IMR-90 (cell line): ENCODE measurements around the gene VDAC2. TPM values are rescaled to one million over a fixed set of nuclear protein-coding genes. Genes with fewer than 3 reads are reported as not detected.

Experiments used
- ATAC-seq: fragments of 200-7000 bp; cut with Tn5 transposase; 2 replicates; pipeline ENCODE4 v1.9.1; 2020; ENCODE audit warnings: low read depth, mild to moderate bottlenecking, moderate library complexity
- BruUV-seq: library from RNA; stranded (reverse); fragments of 400-500 nt; replicated peaks from 2 replicates; lab custom pipeline; 2021; lab: Mats Ljungman, UMichigan
- CTCF ChIA-PET: fragments of 300-600 bp; formaldehyde crosslinking; extraction: SDS; loops from one replicate; lab custom pipeline; 2021; ENCODE audit warnings: antibody characterized with exemption; lab: Yijun Ruan, JAX
- POLR2A ChIA-PET: fragments of 300-600 bp; sonication (Branson Sonifier 250); formaldehyde crosslinking; loops from one replicate; lab custom pipeline; 2022; ENCODE audit warnings: antibody characterized with exemption; ENCODE audit not compliant: unreplicated experiment; lab: Charles Lee
- DNase-seq: peaks from one replicate; pipeline ENCODE4 v3.0.0; 2013
- H2AFZ ChIP-seq: replicated peaks from 2 replicates; pipeline ENCODE3; 2013; ENCODE audit warnings: low read length, mild to moderate bottlenecking; ENCODE audit not compliant: poor library complexity
- H2AK5ac ChIP-seq: 2 replicates; pipeline ENCODE4 v1.6.1; 2013; ENCODE audit warnings: low read depth, low read length, inconsistent platforms
- H2AK9ac ChIP-seq: replicated peaks from 2 replicates; pipeline ENCODE3; 2013; ENCODE audit warnings: mild to moderate bottlenecking, low read depth, low read length, moderate library complexity; ENCODE audit not compliant: poor library complexity
- H2BK120ac ChIP-seq: 2 replicates; pipeline ENCODE4 v1.6.1; 2013; ENCODE audit warnings: low read depth, low read length, inconsistent platforms
- H2BK15ac ChIP-seq: 3 replicates; pipeline ENCODE4 v1.6.1; 2013; ENCODE audit warnings: low read depth, low read length, inconsistent platforms
- H2BK20ac ChIP-seq: 2 replicates; pipeline ENCODE4 v1.6.1; 2013; ENCODE audit warnings: low read depth, mild to moderate bottlenecking, inconsistent platforms, low read length, moderate library complexity
- H2BK5ac ChIP-seq: 2 replicates; pipeline ENCODE4 v1.6.1; 2013; ENCODE audit warnings: mild to moderate bottlenecking, low read depth, low read length, inconsistent platforms; ENCODE audit not compliant: poor library complexity, severe bottlenecking
- H3K14ac ChIP-seq: replicated peaks from 2 replicates; pipeline ENCODE4 v1.6.1; 2013; ENCODE audit warnings: low read depth, low read length, inconsistent platforms
- H3K18ac ChIP-seq: 2 replicates; pipeline ENCODE4 v1.6.1; 2013; ENCODE audit warnings: low read depth, low read length, control low read depth
- H3K23ac ChIP-seq: 2 replicates; pipeline ENCODE4 v1.6.1; 2013; ENCODE audit warnings: low read depth, low read length, inconsistent platforms
- H3K27ac ChIP-seq: 2 replicates; pipeline ENCODE4 v1.5.1; 2013; ENCODE audit warnings: mild to moderate bottlenecking, control low read depth, low read length; ENCODE audit not compliant: insufficient read depth
- H3K27me3 ChIP-seq: 2 replicates; pipeline ENCODE4 v1.6.1; 2013; ENCODE audit warnings: low read length; ENCODE audit not compliant: control insufficient read depth, insufficient read depth
- H3K36me3 ChIP-seq: 2 replicates; pipeline ENCODE4 v1.6.1; 2013; ENCODE audit warnings: low read length, mixed read lengths; ENCODE audit not compliant: control insufficient read depth, insufficient read depth
- H3K4ac ChIP-seq: 2 replicates; pipeline ENCODE4 v1.6.1; 2013; ENCODE audit warnings: low read depth, low read length, inconsistent platforms
- H3K4me1 ChIP-seq: 2 replicates; pipeline ENCODE4 v1.6.1; 2013; ENCODE audit warnings: low read length, mixed read lengths; ENCODE audit not compliant: control insufficient read depth, insufficient read depth
- H3K4me2 ChIP-seq: 2 replicates; pipeline ENCODE4 v1.6.1; 2013; ENCODE audit warnings: low read depth, mild to moderate bottlenecking, control low read depth, low read length, moderate library complexity
- H3K4me3 ChIP-seq: 2 replicates; pipeline ENCODE4 v1.5.1; 2013; ENCODE audit warnings: low read depth, mild to moderate bottlenecking, control low read depth, low read length, moderate library complexity; ENCODE audit not compliant: insufficient read depth
- H3K56ac ChIP-seq: 2 replicates; pipeline ENCODE4 v1.6.1; 2013; ENCODE audit warnings: low read length, inconsistent platforms; ENCODE audit not compliant: insufficient read depth; ENCODE audit errors: extremely low read depth
- H3K79me1 ChIP-seq, 2 experiments: 2 replicates each; pipeline ENCODE4 v1.6.1; 2013; ENCODE audit warnings: low read length in 2 of 2, inconsistent platforms in 1 of 2, low read depth in 1 of 2
- H3K9ac ChIP-seq: 2 replicates; pipeline ENCODE4 v1.6.1; 2013; ENCODE audit warnings: low read depth, low read length, control low read depth
- H3K9me1 ChIP-seq: 2 replicates; pipeline ENCODE4 v1.6.1; 2013; ENCODE audit warnings: low read length, inconsistent platforms; ENCODE audit not compliant: insufficient read depth
- H3K9me3 ChIP-seq: 2 replicates; pipeline ENCODE4 v1.6.1; 2013; ENCODE audit warnings: low read length; ENCODE audit not compliant: control insufficient read depth, insufficient read depth
- H4K20me1 ChIP-seq: 2 replicates; pipeline ENCODE4 v1.6.1; 2013; ENCODE audit warnings: low read length, inconsistent platforms; ENCODE audit not compliant: insufficient read depth
- H4K5ac ChIP-seq: 2 replicates; pipeline ENCODE4 v1.6.1; 2013; ENCODE audit warnings: mild to moderate bottlenecking, low read depth, low read length, control low read depth
- H4K8ac ChIP-seq, 2 experiments: 2 replicates each; pipeline ENCODE4 v1.6.1; 2013; ENCODE audit warnings: low read depth in 2 of 2, low read length in 2 of 2, control low read depth in 1 of 2, inconsistent platforms in 1 of 2
- H4K91ac ChIP-seq: 2 replicates; pipeline ENCODE4 v1.6.1; 2013; ENCODE audit warnings: low read depth, low read length, inconsistent platforms; ENCODE audit not compliant: insufficient read depth
- BHLHE40 ChIP-seq: fragments of 150-350 bp; IDR thresholded peaks from 2 replicates; pipeline ENCODE4 v1.6.1; 2016; ENCODE audit warnings: mild to moderate bottlenecking, low read depth, low read length
- CEBPB ChIP-seq: IDR thresholded peaks from 2 replicates; pipeline ENCODE4 v1.6.1; 2012; ENCODE audit warnings: low read depth, low read length, improper control_type of control experiment
- CHD1 ChIP-seq: IDR thresholded peaks from 2 replicates; pipeline ENCODE4 v1.6.1; 2012; ENCODE audit warnings: low read depth, low read length, improper control_type of control experiment
- FOS ChIP-seq: fragments of 150-350 bp; IDR thresholded peaks from 2 replicates; pipeline ENCODE4 v1.6.1; 2016; ENCODE audit warnings: low read depth, low read length
- MAFK ChIP-seq: IDR thresholded peaks from 2 replicates; pipeline ENCODE4 v1.6.1; 2012; ENCODE audit warnings: low read depth, low read length, improper control_type of control experiment
- MAZ ChIP-seq: IDR thresholded peaks from 2 replicates; pipeline ENCODE4 v1.6.1; 2012; ENCODE audit warnings: low read depth, mild to moderate bottlenecking, low read length, improper control_type of control experiment, moderate library complexity, borderline replicate concordance
- MXI1 ChIP-seq: IDR thresholded peaks from 2 replicates; pipeline ENCODE4 v1.6.1; 2012; ENCODE audit warnings: low read depth, mild to moderate bottlenecking, low read length, moderate library complexity, borderline replicate concordance
- NFE2L2 ChIP-seq: fragments of 150-350 bp; IDR thresholded peaks from 2 replicates; pipeline ENCODE4 v1.6.1; 2016; ENCODE audit warnings: low read depth, mild to moderate bottlenecking, low read length
- POLR2A ChIP-seq: IDR thresholded peaks from 2 replicates; pipeline ENCODE4 v1.6.1; 2012; ENCODE audit warnings: mild to moderate bottlenecking, low read depth, low read length
- RAD21 ChIP-seq: IDR thresholded peaks from 2 replicates; pipeline ENCODE4 v1.6.1; 2012; ENCODE audit warnings: low read length, improper control_type of control experiment
- RCOR1 ChIP-seq: IDR thresholded peaks from 2 replicates; pipeline ENCODE4 v1.6.1; 2012; ENCODE audit warnings: mild to moderate bottlenecking, low read length, improper control_type of control experiment; ENCODE audit not compliant: insufficient replicate concordance
- RFX5 ChIP-seq: IDR thresholded peaks from 2 replicates; pipeline ENCODE4 v1.8.0; 2012; ENCODE audit warnings: low read depth, mild to moderate bottlenecking, low read length, moderate library complexity
- SMC3 ChIP-seq: fragments of 150-350 bp; IDR thresholded peaks from 2 replicates; pipeline ENCODE4 v1.6.1; 2016; ENCODE audit warnings: low read depth, mild to moderate bottlenecking, antibody characterized with exemption, low read length, moderate library complexity
- WGBS, 2 experiments: methylation state at CpG; one replicate each; pipeline versions ENCODE4 v1.1.5 to v1.1.7; 2013; ENCODE audit warnings: missing lambda C conversion rate in 2 of 2; ENCODE audit not compliant: insufficient read length in 1 of 2; ENCODE audit errors: extremely low coverage in 2 of 2; 5-methylcytosine and 5-hydroxymethylcytosine counted together
- dilution Hi-C: fragments of 300-500 bp; cut with HindIII; formaldehyde crosslinking; loops from one replicate; pipeline ENCODE4 v1.14.3; 2018; ENCODE audit warnings: low sequenced_read_pairs; ENCODE audit not compliant: unreplicated experiment
- in situ Hi-C: fragments of 300-500 bp; cut with MboI; formaldehyde crosslinking; loops from 3 replicates; pipeline ENCODE4 v1.14.3; 2019; ENCODE audit warnings: low sequenced_read_pairs, inconsistent platforms, mixed read lengths
- intact Hi-C: fragments of 100-400 bp; cut with micrococcal nuclease; formaldehyde crosslinking; loops from 2 replicates; pipeline ENCODE4 v1.10.0; 2022
- polyA plus RNA-seq, 3 experiments: library from polyadenylated mRNA; depleted of rRNA; stranded (reverse); fragments of >200 nt; gene quantifications; 2 replicates each; pipeline ENCODE4 v1.2.3, GENCODE V29; 2012; ENCODE audit warnings: low replicate concordance in 1 of 3
- total RNA-seq: library from RNA; depleted of rRNA; stranded (reverse); fragments of >200 nt; gene quantifications from 2 replicates; pipeline ENCODE4 v1.2.3, GENCODE V29; 2012
- TF ChIP-seq, protein P1 (sequence below): fragments of 150-350 bp; IDR thresholded peaks from 2 replicates; pipeline ENCODE4 v1.6.1; 2017; ENCODE audit warnings: mild to moderate bottlenecking, antibody characterized with exemption, low read length, low read depth
- TF ChIP-seq, protein P2 (sequence below): conservative IDR thresholded peaks from 2 replicates; pipeline ENCODE4 v1.5.1; 2012; ENCODE audit warnings: mild to moderate bottlenecking, low read depth, low read length, improper control_type of control experiment
- TF ChIP-seq, protein P3 (sequence below): fragments of 150-350 bp; IDR thresholded peaks from 2 replicates; pipeline ENCODE4 v1.6.1; 2016; ENCODE audit warnings: low read depth, mild to moderate bottlenecking, low read length, moderate library complexity, borderline replicate concordance

The VDAC2 gene
- total and polyA plus RNA-seq, 2 of the 4 experiments (the other 2 are of a cell fraction) = 122 to 139 TPM

DNA sequence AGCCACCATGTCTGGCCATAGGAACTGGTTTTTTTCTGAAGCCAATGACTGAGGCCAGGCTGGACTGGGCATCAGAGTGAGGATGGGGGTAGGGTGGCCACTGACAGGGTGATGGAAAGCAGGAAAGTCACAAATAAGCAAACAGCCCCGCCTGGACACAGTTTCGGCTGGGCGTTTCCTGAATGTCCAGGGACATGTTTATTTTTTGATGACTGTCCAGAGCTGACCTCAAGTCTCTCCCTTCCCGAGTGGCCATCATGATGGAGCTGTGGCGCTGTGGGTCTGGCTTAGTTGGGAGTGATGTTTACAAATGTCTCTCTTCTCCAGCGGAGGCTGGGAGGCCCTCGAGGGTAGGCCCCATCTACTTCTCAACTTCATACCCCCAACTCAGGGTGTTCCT lies 62.3 kb downstream of the VDAC2 start:
- Histone ChIP-seq H3K4me1 (peaks cover 10% of the 10 kb centered on the region), H3K27ac (no peak overlapping the region), H3K18ac (no peak overlapping the region; the same call in 1 of the 2 replicates), H4K5ac (no peak overlapping the region), H3K4me3 (no peak overlapping the region), H2BK20ac (peak overlapping the region; percentile 68; the same call in 1 of the 2 replicates), H3K4me2 (no peak overlapping the region), H2BK5ac (no peak overlapping the region), H4K91ac (peak overlapping the region; percentile 78), H3K9ac (no peak overlapping the region), H3K4ac (peak overlapping the region; percentile 82), H4K8ac (peak overlapping the region; percentile 10 to 78; a peak in 2 of 4 replicates), H2AK5ac (peak overlapping the region; percentile 67; the same call in 1 of the 2 replicates), H3K14ac (peak overlapping the region; percentile 52; the same call in 1 of the 2 replicates), H3K56ac (no peak overlapping the region; the same call in 1 of the 2 replicates), H3K36me3 (no peaks in the 10 kb centered on the region), H3K79me1 (peaks cover 0 to 3% of the 10 kb centered on the region in 2 experiments; a peak in 1 of 4 replicates), H4K20me1 (no peaks in the 10 kb centered on the region), H2AFZ (peak overlapping the region; percentile 71), H3K9me3 (peaks cover 2% of the 10 kb centered on the region; the same call in 1 of the 2 replicates), H2BK15ac (peak overlapping the region; percentile 29; the same call in 1 of the 3 replicates), H2AK9ac (no peak overlapping the region), H2BK120ac (peak overlapping the region; percentile 82), H3K23ac (no peak overlapping the region; the same call in 1 of the 2 replicates), H3K9me1 (peaks cover 5% of the 10 kb centered on the region), H3K27me3 (no peaks in the 10 kb centered on the region)
- dilution Hi-C loops = no loop called here
- POLR2A ChIA-PET = interaction anchor here (0.7 kb wide), 1 partner anchor 111 kb away, joined by 6 read pairs; no protein-coding TSS in a partner anchor
- ATAC-seq (peak; percentile 81), DNase-seq (no peak)
- in situ Hi-C loops = no loop called here
- CTCF ChIA-PET = interaction anchor here (0.6 kb wide), 1 partner anchor 1436 kb away, joined by 6 read pairs; no protein-coding TSS in a partner anchor
- no TSS peak for BruUV-seq
- TF ChIP-seq MXI1 (no peak), CHD1 (no peak), MAZ (no peak), RAD21 (no peak), CEBPB (no peak), MAFK (no peak), FOS (no peak), SMC3 (no peak), NFE2L2 (no peak), POLR2A (no peak), BHLHE40 (no peak), RFX5 (no peak), RCOR1 (no peak)
- TF ChIP-seq, protein P1, sequence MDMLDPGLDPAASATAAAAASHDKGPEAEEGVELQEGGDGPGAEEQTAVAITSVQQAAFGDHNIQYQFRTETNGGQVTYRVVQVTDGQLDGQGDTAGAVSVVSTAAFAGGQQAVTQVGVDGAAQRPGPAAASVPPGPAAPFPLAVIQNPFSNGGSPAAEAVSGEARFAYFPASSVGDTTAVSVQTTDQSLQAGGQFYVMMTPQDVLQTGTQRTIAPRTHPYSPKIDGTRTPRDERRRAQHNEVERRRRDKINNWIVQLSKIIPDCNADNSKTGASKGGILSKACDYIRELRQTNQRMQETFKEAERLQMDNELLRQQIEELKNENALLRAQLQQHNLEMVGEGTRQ = no peak
- TF ChIP-seq, protein P2, sequence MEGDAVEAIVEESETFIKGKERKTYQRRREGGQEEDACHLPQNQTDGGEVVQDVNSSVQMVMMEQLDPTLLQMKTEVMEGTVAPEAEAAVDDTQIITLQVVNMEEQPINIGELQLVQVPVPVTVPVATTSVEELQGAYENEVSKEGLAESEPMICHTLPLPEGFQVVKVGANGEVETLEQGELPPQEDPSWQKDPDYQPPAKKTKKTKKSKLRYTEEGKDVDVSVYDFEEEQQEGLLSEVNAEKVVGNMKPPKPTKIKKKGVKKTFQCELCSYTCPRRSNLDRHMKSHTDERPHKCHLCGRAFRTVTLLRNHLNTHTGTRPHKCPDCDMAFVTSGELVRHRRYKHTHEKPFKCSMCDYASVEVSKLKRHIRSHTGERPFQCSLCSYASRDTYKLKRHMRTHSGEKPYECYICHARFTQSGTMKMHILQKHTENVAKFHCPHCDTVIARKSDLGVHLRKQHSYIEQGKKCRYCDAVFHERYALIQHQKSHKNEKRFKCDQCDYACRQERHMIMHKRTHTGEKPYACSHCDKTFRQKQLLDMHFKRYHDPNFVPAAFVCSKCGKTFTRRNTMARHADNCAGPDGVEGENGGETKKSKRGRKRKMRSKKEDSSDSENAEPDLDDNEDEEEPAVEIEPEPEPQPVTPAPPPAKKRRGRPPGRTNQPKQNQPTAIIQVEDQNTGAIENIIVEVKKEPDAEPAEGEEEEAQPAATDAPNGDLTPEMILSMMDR = no peak
- TF ChIP-seq, protein P3, sequence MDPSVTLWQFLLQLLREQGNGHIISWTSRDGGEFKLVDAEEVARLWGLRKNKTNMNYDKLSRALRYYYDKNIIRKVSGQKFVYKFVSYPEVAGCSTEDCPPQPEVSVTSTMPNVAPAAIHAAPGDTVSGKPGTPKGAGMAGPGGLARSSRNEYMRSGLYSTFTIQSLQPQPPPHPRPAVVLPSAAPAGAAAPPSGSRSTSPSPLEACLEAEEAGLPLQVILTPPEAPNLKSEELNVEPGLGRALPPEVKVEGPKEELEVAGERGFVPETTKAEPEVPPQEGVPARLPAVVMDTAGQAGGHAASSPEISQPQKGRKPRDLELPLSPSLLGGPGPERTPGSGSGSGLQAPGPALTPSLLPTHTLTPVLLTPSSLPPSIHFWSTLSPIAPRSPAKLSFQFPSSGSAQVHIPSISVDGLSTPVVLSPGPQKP = no peak
- intact Hi-C loops = no loop called here
- no CpG with 5 or more reads among the region's 7 CpGs for WGBS, 2 experiments
